ENCODE results near the gene PDCL3.

PDCL3 gene

GRCh38 chr2:100613719-100614118 is 50.9 kb downstream of the PDCL3 start:
- Mint-ChIP-seq H3K9me3 (no peaks in the 10 kb centered on the region), H3K4me1 (no peaks in the 10 kb centered on the region), H3K36me3 (no peaks in the 10 kb centered on the region), H3K27ac (no peak overlapping the region), H3K4me3 (no peak overlapping the region)
- ATAC-seq (no peak), DNase-seq (ENCODE audit: low spot score in 2 of 2) (no peak)

GRCh38 chr2:100614455-100615000 is 51.7 kb downstream of the PDCL3 start:
- Mint-ChIP-seq H3K4me3 (no peak overlapping the region), H3K4me1 (no peaks in the 10 kb centered on the region), H3K27ac (no peak overlapping the region), H3K9me3 (no peaks in the 10 kb centered on the region), H3K36me3 (no peaks in the 10 kb centered on the region)
- ATAC-seq, result no peak
- no peak for DNase-seq (ENCODE audit: low spot score in 2 of 2)

GRCh38 chr2:100615471-100615870 is 52.7 kb downstream of the PDCL3 start:
- DNase-seq (ENCODE audit: low spot score in 2 of 2) (no peak), ATAC-seq (peak; percentile 21)
- no peak overlapping the region for H3K4me3 Mint-ChIP-seq
- no peaks in the 10 kb centered on the region for H3K36me3 Mint-ChIP-seq
- no peaks in the 10 kb centered on the region for H3K9me3 Mint-ChIP-seq
- peaks cover under 1% of the 10 kb centered on the region for H3K4me1 Mint-ChIP-seq
- H3K27ac Mint-ChIP-seq, result no peak overlapping the region

- DNase-seq (ENCODE audit: low spot score in 2 of 2) (no peak), ATAC-seq (no peak)
- no peaks in the 10 kb centered on the region for H3K36me3 Mint-ChIP-seq
- H3K27ac Mint-ChIP-seq, result no peak overlapping the region
- no peak overlapping the region for H3K4me3 Mint-ChIP-seq
- H3K9me3 Mint-ChIP-seq, result no peaks in the 10 kb centered on the region
- peaks cover 5% of the 10 kb centered on the region for H3K4me1 Mint-ChIP-seq
Measured at GRCh38 chr2:100615886-100616285, 53.1 kb downstream of the PDCL3 start.

GRCh38 chr2:100616841-100617390 is 54.1 kb downstream of the PDCL3 start:
- Mint-ChIP-seq H3K4me1 (peaks cover 7% of the 10 kb centered on the region), H3K36me3 (no peaks in the 10 kb centered on the region), H3K27ac (no peak overlapping the region), H3K9me3 (no peaks in the 10 kb centered on the region), H3K4me3 (no peak overlapping the region)
- ATAC-seq (no peak), DNase-seq (ENCODE audit: low spot score in 2 of 2) (no peak)

- H3K36me3 Mint-ChIP-seq, result no peaks in the 10 kb centered on the region
- no peak overlapping the region for H3K27ac Mint-ChIP-seq
- DNase-seq (ENCODE audit: low spot score in 2 of 2) (no peak), ATAC-seq (no peak)
- H3K4me1 Mint-ChIP-seq, result peaks cover 7% of the 10 kb centered on the region
- H3K9me3 Mint-ChIP-seq, result no peaks in the 10 kb centered on the region
- H3K4me3 Mint-ChIP-seq, result no peak overlapping the region
Measured at GRCh38 chr2:100619951-100620350, 57.2 kb downstream of the PDCL3 start.

- Mint-ChIP-seq H3K9me3 (no peaks in the 10 kb centered on the region), H3K27ac (no peak overlapping the region), H3K4me1 (peaks cover 7% of the 10 kb centered on the region), H3K4me3 (no peak overlapping the region), H3K36me3 (no peaks in the 10 kb centered on the region)
- no peak for ATAC-seq
- no peak for DNase-seq (ENCODE audit: low spot score in 2 of 2)
Measured at GRCh38 chr2:100620481-100620880, 57.7 kb downstream of the PDCL3 start.

- Mint-ChIP-seq H3K9me3 (no peaks in the 10 kb centered on the region), H3K27ac (no peak overlapping the region), H3K4me1 (peaks cover 7% of the 10 kb centered on the region), H3K36me3 (no peaks in the 10 kb centered on the region), H3K4me3 (no peak overlapping the region)
- no peak for ATAC-seq
- DNase-seq (ENCODE audit: low spot score in 2 of 2), result no peak
Measured at GRCh38 chr2:100621371-100621951, 58.7 kb downstream of the PDCL3 start.

GRCh38 chr2:100623033-100623715 is 60.4 kb downstream of the PDCL3 start:
- Mint-ChIP-seq H3K4me3 (no peak overlapping the region), H3K36me3 (no peaks in the 10 kb centered on the region), H3K27ac (no peak overlapping the region), H3K4me1 (peaks cover 18% of the 10 kb centered on the region), H3K9me3 (no peaks in the 10 kb centered on the region)
- DNase-seq (ENCODE audit: low spot score in 2 of 2), result no peak
- ATAC-seq, result no peak

GRCh38 chr2:100623930-100624329 is 61.1 kb downstream of the PDCL3 start:
- Mint-ChIP-seq H3K4me3 (no peak overlapping the region), H3K4me1 (peaks cover 24% of the 10 kb centered on the region), H3K9me3 (no peaks in the 10 kb centered on the region), H3K36me3 (no peaks in the 10 kb centered on the region), H3K27ac (no peak overlapping the region)
- DNase-seq (ENCODE audit: low spot score in 2 of 2) (no peak), ATAC-seq (no peak)

GRCh38 chr2:100624536-100624935 is 61.7 kb downstream of the PDCL3 start:
- Mint-ChIP-seq H3K4me3 (no peak overlapping the region), H3K36me3 (no peaks in the 10 kb centered on the region), H3K27ac (no peak overlapping the region), H3K9me3 (no peaks in the 10 kb centered on the region), H3K4me1 (peaks cover 26% of the 10 kb centered on the region)
- ATAC-seq (no peak), DNase-seq (ENCODE audit: low spot score in 2 of 2) (no peak)

GRCh38 chr2:100625717-100626116 is 62.9 kb downstream of the PDCL3 start:
- Mint-ChIP-seq H3K36me3 (no peaks in the 10 kb centered on the region), H3K4me1 (peaks cover 34% of the 10 kb centered on the region), H3K4me3 (no peak overlapping the region)

More at GRCh38 chr2:100625717-100626116, 62.9 kb downstream of the PDCL3 start:
- Mint-ChIP-seq H3K9me3 (no peaks in the 10 kb centered on the region), H3K27ac (no peak overlapping the region)
- DNase-seq (ENCODE audit: low spot score in 2 of 2) (no peak), ATAC-seq (no peak)
